Esophagus (tissue), 2 donors: ENCODE measurements around the gene ZNF835. TPM values are rescaled to one million over a fixed set of nuclear protein-coding genes. Genes with fewer than 3 reads are reported as not detected.
"Not testable (repeated sequence)": the region's sequence is repeated elsewhere in the genome, so short reads cannot be mapped to it uniquely, and the experiment has no call there.

Experiments used
- H3K27ac ChIP-seq, 2 donors: one replicate each; pipeline ENCODE4 v1.5.1; 2013; ENCODE audit warnings: low read depth in 2 of 2, mild to moderate bottlenecking in 2 of 2, inconsistent platforms in 1 of 2, low read length in 1 of 2, moderate library complexity in 1 of 2
- H3K27me3 ChIP-seq, 2 donors: one replicate each; pipeline ENCODE4 v1.6.1; 2013; ENCODE audit warnings: low read length in 2 of 2, control low read depth in 1 of 2, mild to moderate bottlenecking in 1 of 2; ENCODE audit not compliant: insufficient read depth in 2 of 2, control insufficient read depth in 1 of 2
- H3K36me3 ChIP-seq, 2 donors: one replicate each; pipeline ENCODE4 v1.6.1; 2013; ENCODE audit warnings: low read length in 1 of 2; ENCODE audit not compliant: control insufficient read depth in 2 of 2, insufficient read depth in 2 of 2
- H3K4me1 ChIP-seq, 2 donors: one replicate each; pipeline ENCODE4 v1.6.1; 2013; ENCODE audit warnings: low read length in 1 of 2; ENCODE audit not compliant: control insufficient read depth in 2 of 2, insufficient read depth in 2 of 2
- H3K4me3 ChIP-seq, 2 donors: one replicate each; pipeline ENCODE4 v1.5.1; 2013; ENCODE audit warnings: low read length in 2 of 2, mild to moderate bottlenecking in 2 of 2, low read depth in 1 of 2, moderate library complexity in 1 of 2
- H3K9me3 ChIP-seq, 2 donors: one replicate each; pipeline ENCODE4 v1.6.1; 2013; ENCODE audit warnings: mild to moderate bottlenecking in 2 of 2, low read depth in 1 of 2, low read length in 1 of 2, moderate library complexity in 1 of 2; ENCODE audit not compliant: control insufficient read depth in 2 of 2, insufficient read depth in 1 of 2
- WGBS, 2 donors: extraction: QIAGEN DNeasy Blood & Tissue Kit; methylation state at CpG; one replicate each; pipeline ENCODE4 v1.1.7; 2013; 5-methylcytosine and 5-hydroxymethylcytosine counted together
- polyA plus RNA-seq, 2 donors: library from polyadenylated mRNA; stranded (reverse); fragments of 200-250 nt; gene quantifications; one replicate each; pipeline ENCODE4 v1.2.3, GENCODE V29; 2013
- donor health status: healthy with polysubstance abuse.
- donor health status: Bipolar disorder and iron deficiency.

Gene ZNF835
- polyA plus RNA-seq, 2 donors = 0.12 to 0.18 TPM

GRCh38 chr19:56692206-56692895 is 20.8 kb upstream of the ZNF835 start:
- H3K4me1 ChIP-seq = no peaks in the 10 kb centered on the region
- peaks cover 1 to 3% of the 10 kb centered on the region in 2 donors for H3K9me3 ChIP-seq
- no peaks in the 10 kb centered on the region for H3K27me3 ChIP-seq
- H3K27ac ChIP-seq = no peak overlapping the region
- WGBS, 2 donors = 65 to 71% methylated on average over 8 of the region's 8 CpGs
- no peak overlapping the region for H3K4me3 ChIP-seq
- H3K36me3 ChIP-seq = no peaks in the 10 kb centered on the region

- WGBS, 2 donors = 69 to 74% methylated on average over 10 of the region's 10 CpGs
- Histone ChIP-seq H3K36me3 (no peaks in the 10 kb centered on the region), H3K4me3 (no peak overlapping the region), H3K9me3 (peaks cover 1 to 3% of the 10 kb centered on the region in 2 donors), H3K27ac (no peak overlapping the region), H3K4me1 (no peaks in the 10 kb centered on the region), H3K27me3 (no peaks in the 10 kb centered on the region)
These were observed 19.1 kb upstream of the ZNF835 start for GRCh38 chr19:56690670-56691069.

- WGBS, 2 donors = 73% methylated on average over 10 of the region's 10 CpGs
- H3K36me3 ChIP-seq = no peaks in the 10 kb centered on the region
- no peak overlapping the region for H3K4me3 ChIP-seq
- H3K4me1 ChIP-seq = no peaks in the 10 kb centered on the region
- no peaks in the 10 kb centered on the region for H3K27me3 ChIP-seq
- no peak overlapping the region for H3K27ac ChIP-seq
- peaks cover 1 to 3% of the 10 kb centered on the region in 2 donors for H3K9me3 ChIP-seq
These were observed 17.6 kb upstream of the ZNF835 start for GRCh38 chr19:56689198-56689597.

- WGBS, 2 donors = 78 to 80% methylated on average over 8 of the region's 8 CpGs
- Histone ChIP-seq H3K9me3 (peaks cover 1 to 3% of the 10 kb centered on the region in 2 donors), H3K4me3 (no peak overlapping the region), H3K27me3 (no peaks in the 10 kb centered on the region), H3K27ac (no peak overlapping the region), H3K4me1 (no peaks in the 10 kb centered on the region), H3K36me3 (no peaks in the 10 kb centered on the region)
These were observed 15.5 kb upstream of the ZNF835 start for GRCh38 chr19:56687031-56687430.

GRCh38 chr19:56683116-56683515 is 11.6 kb upstream of the ZNF835 start:
- WGBS, 2 donors = 54 to 63% methylated on average over 7 of the region's 7 CpGs
- Histone ChIP-seq H3K27me3 (no peaks in the 10 kb centered on the region), H3K27ac (no peak overlapping the region), H3K4me3 (no peak overlapping the region), H3K36me3 (no peaks in the 10 kb centered on the region), H3K4me1 (no peaks in the 10 kb centered on the region), H3K9me3 (no peaks in the 10 kb centered on the region)

- no peak overlapping the region for H3K27ac ChIP-seq
- no peaks in the 10 kb centered on the region for H3K4me1 ChIP-seq
- 65 to 68% methylated on average over 8 of the region's 8 CpGs for WGBS, 2 donors
- no peaks in the 10 kb centered on the region for H3K9me3 ChIP-seq
- H3K36me3 ChIP-seq = no peaks in the 10 kb centered on the region
- H3K27me3 ChIP-seq = no peaks in the 10 kb centered on the region
- H3K4me3 ChIP-seq = no peak overlapping the region
These were observed 10.1 kb upstream of the ZNF835 start for GRCh38 chr19:56681702-56682101.

- Histone ChIP-seq H3K9me3 (peaks cover 0 to 3% of the 10 kb centered on the region in 2 donors), H3K27ac (no peak overlapping the region), H3K27me3 (no peaks in the 10 kb centered on the region)
These were observed 6.6 kb upstream of the ZNF835 start for GRCh38 chr19:56678205-56678604.

GRCh38 chr19:56672610-56673009 is 1.1 kb upstream of the ZNF835 start:
- H3K4me3 ChIP-seq, H3K27me3 ChIP-seq, H3K27ac ChIP-seq, H3K36me3 ChIP-seq: not testable (repeated sequence)
- 80 to 90% methylated on average over 2 of the region's 2 CpGs for WGBS, 2 donors
- Histone ChIP-seq H3K4me1 (peaks cover 0 to 10% of the 10 kb centered on the region in 2 donors), H3K9me3 (peaks cover 11 to 25% of the 10 kb centered on the region in 2 donors)

More at GRCh38 chr19:56678205-56678604, 6.6 kb upstream of the ZNF835 start:
- WGBS, 2 donors = 76 to 78% methylated on average over 8 of the region's 8 CpGs
- Histone ChIP-seq H3K36me3 (peaks cover 0 to 3% of the 10 kb centered on the region in 2 donors), H3K4me1 (no peaks in the 10 kb centered on the region), H3K4me3 (no peak overlapping the region)

- H3K9me3 ChIP-seq = peaks cover 11 to 25% of the 10 kb centered on the region in 2 donors
- peak overlapping the region; percentile 48 to 63 for H3K4me3 ChIP-seq
These were observed 470 bp downstream of the ZNF835 start for GRCh38 chr19:56670961-56671612.

More at GRCh38 chr19:56670961-56671612, 470 bp downstream of the ZNF835 start:
- peaks cover 0 to 3% of the 10 kb centered on the region in 2 donors for H3K36me3 ChIP-seq
- H3K27ac ChIP-seq = peak overlapping the region in 1 of 2 donors; percentile 28
- peaks cover 0 to 10% of the 10 kb centered on the region in 2 donors for H3K4me1 ChIP-seq
- 28 to 30% methylated on average over 35 of the region's 35 CpGs for WGBS, 2 donors
- H3K27me3 ChIP-seq = no peaks in the 10 kb centered on the region
